SU-DHL-6 (cell line): ENCODE results near the gene TMEM167A.

Experiments used
- H2AFZ ChIP-seq: fragments of 200-600 bp; sonication (generic); 2 replicates; pipeline ENCODE4 v1.6.1; 2014; ENCODE audit warnings: low read depth, mild to moderate bottlenecking, moderate library complexity, mixed read lengths, antibody characterized with exemption, low read length; ENCODE audit not compliant: severe bottlenecking
- H3F3A ChIP-seq: fragments of 200-600 bp; shearing (Covaris generic); 2 replicates; pipeline ENCODE4 v1.6.0; 2016; ENCODE audit warnings: antibody characterized with exemption, mild to moderate bottlenecking; ENCODE audit not compliant: insufficient read depth
- H3K27ac ChIP-seq: fragments of 200-600 bp; sonication (generic); 2 replicates; pipeline ENCODE4 v1.5.1; 2016; ENCODE audit warnings: low read depth, mild to moderate bottlenecking, low read length, moderate library complexity, mixed read lengths
- H3K27me3 ChIP-seq: fragments of 200-600 bp; sonication (generic), shearing (Covaris generic); 2 replicates; pipeline ENCODE4 v1.6.0; 2014; ENCODE audit warnings: mild to moderate bottlenecking, low read length
- H3K36me3 ChIP-seq: fragments of 200-600 bp; sonication (generic); 2 replicates; pipeline ENCODE4 v1.6.1; 2014; ENCODE audit warnings: mild to moderate bottlenecking, low read length, mixed read lengths
- H3K4me2 ChIP-seq: fragments of 300-600, 200-600 bp; shearing (Covaris generic), sonication (generic); 2 replicates; pipeline ENCODE4 v1.6.0; 2014; ENCODE audit warnings: low read length, low read depth, mild to moderate bottlenecking; ENCODE audit not compliant: poor library complexity, severe bottlenecking
- H3K4me3 ChIP-seq: fragments of 200-600 bp; sonication (generic); 2 replicates; pipeline ENCODE4 v1.5.1; 2014; ENCODE audit warnings: antibody characterized with exemption, low read length, mild to moderate bottlenecking, mixed read lengths; ENCODE audit not compliant: insufficient read depth, poor library complexity, severe bottlenecking
- H3K79me2 ChIP-seq: fragments of 200-600 bp; sonication (generic); 2 replicates; pipeline ENCODE4 v1.6.1; 2014; ENCODE audit warnings: mild to moderate bottlenecking, low read length, moderate library complexity; ENCODE audit not compliant: insufficient read depth
- H3K9ac ChIP-seq: fragments of 200-600 bp; sonication (generic); 2 replicates; pipeline ENCODE4 v1.7.0; 2014; ENCODE audit warnings: mild to moderate bottlenecking, low read length
- H3K9me2 ChIP-seq: fragments of 200-600 bp; sonication (generic); replicated peaks from 2 replicates; pipeline ENCODE4 v1.6.1; 2014; ENCODE audit warnings: low read length; ENCODE audit not compliant: insufficient read depth
- H3K9me3 ChIP-seq: fragments of 200-600 bp; sonication (generic); 2 replicates; pipeline ENCODE4 v1.6.1; 2014; ENCODE audit warnings: low read length, mixed read lengths; ENCODE audit not compliant: insufficient read depth
- H4K20me1 ChIP-seq: fragments of 200-600 bp; sonication (generic); 2 replicates; pipeline ENCODE4 v1.6.1; 2014; ENCODE audit warnings: low read depth, mild to moderate bottlenecking, antibody characterized with exemption, low read length, moderate library complexity, mixed read lengths
- CTCF ChIP-seq: fragments of 200-600 bp; sonication (generic); IDR thresholded peaks from one replicate; pipeline ENCODE4 v1.5.1; 2017; ENCODE audit warnings: antibody characterized with exemption, mild to moderate bottlenecking, low read length, moderate library complexity; ENCODE audit not compliant: insufficient read depth, poor library complexity, severe bottlenecking
- EZH2phosphoT487 ChIP-seq: fragments of 200-600 bp; sonication (generic), shearing (Covaris generic); conservative IDR thresholded peaks from 2 replicates; pipeline ENCODE4 v1.6.1; 2018; ENCODE audit warnings: mild to moderate bottlenecking, antibody characterized with exemption, low read length, moderate library complexity, mixed read lengths

Gene TMEM167A

DNA sequence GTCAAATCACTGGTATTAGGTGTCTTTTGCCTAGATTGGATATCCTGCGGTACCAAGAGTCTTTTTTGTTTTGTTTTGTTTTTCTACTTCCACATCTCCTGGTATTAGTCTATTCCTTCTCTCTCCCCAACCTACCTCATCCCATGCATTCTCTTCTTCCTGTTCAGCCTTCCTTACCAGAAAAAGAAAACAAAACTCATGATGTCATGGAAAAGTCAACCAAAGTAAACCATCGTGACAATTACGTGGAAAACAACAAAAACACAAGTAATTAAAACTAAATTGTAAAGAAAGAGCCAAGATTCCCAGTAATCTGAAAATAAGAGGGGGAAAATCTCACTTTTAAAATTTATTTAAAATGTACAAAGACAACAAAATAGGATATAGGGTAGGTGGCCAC lies 38.3 kb downstream of the TMEM167A start:
- H4K20me1 ChIP-seq = no peaks in the 10 kb centered on the region
- H3F3A ChIP-seq = no peaks in the 10 kb centered on the region
- no peaks in the 10 kb centered on the region for H3K36me3 ChIP-seq
- H3K4me3 ChIP-seq = no peak overlapping the region
- H3K9me3 ChIP-seq = no peaks in the 10 kb centered on the region
- TF ChIP-seq CTCF (no peak), EZH2phosphoT487 (no peak)
- H3K27ac ChIP-seq = no peak overlapping the region
- H3K27me3 ChIP-seq = no peaks in the 10 kb centered on the region
- H3K9me2 ChIP-seq = no peaks in the 10 kb centered on the region
- no peaks in the 10 kb centered on the region for H3K79me2 ChIP-seq
- no peak overlapping the region for H2AFZ ChIP-seq
- no peak overlapping the region for H3K4me2 ChIP-seq
- H3K9ac ChIP-seq = no peak overlapping the region

DNA sequence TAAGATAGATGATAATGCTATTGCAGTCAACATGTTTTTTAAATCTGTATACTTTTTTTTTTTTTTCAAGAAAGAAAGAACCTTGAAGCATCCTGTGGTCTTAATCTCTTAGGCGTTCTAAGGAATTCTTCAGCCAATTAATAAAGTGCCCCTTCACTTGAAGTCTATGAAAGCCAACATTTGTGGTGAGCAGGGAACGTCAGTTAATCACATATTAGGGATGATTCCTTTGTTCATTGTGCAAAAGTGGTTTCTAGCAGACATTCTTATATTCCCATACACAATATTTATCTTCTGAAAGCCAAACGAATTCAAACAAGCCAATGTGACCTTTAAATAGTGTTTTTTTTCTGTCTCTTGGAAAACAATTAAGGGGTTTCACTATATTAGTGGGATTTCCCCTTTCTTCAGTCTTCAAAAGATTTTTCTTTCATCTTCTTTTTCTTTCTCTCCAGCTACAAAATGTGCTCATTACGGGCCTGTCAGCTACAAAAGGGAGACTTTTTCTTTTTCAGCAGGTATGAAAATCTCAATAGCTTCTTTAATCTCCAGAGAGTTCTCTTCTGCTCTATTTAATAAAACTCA lies 40.1 kb downstream of the TMEM167A start:
- no peaks in the 10 kb centered on the region for H3F3A ChIP-seq

DNA sequence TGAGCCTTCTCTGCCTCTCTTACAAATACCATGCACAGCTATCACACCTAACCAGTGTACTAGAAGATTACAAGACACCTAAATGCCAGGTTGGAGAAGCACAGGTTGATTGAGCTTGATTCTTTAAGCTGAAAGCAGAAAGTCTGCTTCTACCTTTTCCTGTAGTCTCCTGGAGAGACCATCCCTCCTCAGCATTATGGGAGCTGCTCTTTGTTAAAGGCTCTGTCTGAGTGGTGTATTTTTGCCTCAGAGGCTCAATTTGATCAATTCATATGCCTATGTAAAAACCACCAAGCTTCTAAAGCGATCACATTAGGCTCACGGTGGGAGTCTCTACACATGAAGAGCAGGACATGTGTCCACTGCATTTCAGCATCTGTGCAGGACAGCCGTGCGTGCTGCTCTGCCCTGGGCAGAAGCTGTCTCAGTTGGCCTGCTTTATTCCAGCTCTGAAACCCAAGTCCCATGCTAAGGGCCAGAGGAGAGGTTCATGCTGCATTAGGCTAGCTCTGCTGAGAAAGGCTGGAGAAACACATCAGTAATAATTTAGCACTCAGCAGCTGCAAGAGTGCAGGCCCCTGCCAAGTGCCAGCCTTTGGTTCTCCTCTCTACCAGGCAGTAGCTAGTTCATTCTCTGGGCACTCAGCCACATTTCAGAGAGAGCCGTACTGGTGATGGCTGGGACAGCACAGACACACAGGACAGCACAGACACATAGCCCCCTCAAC lies 41.7 kb downstream of the TMEM167A start:
- Histone ChIP-seq H3K9me2 (no peaks in the 10 kb centered on the region), H3F3A (no peaks in the 10 kb centered on the region), H3K9ac (no peak overlapping the region), H3K9me3 (no peaks in the 10 kb centered on the region), H4K20me1 (no peaks in the 10 kb centered on the region), H3K27ac (no peak overlapping the region), H3K4me3 (no peak overlapping the region), H3K36me3 (no peaks in the 10 kb centered on the region), H3K4me2 (no peak overlapping the region), H3K27me3 (no peaks in the 10 kb centered on the region), H3K79me2 (no peaks in the 10 kb centered on the region), H2AFZ (no peak overlapping the region)
- TF ChIP-seq CTCF (no peak), EZH2phosphoT487 (no peak)

More for the DNA sequence above, 40.1 kb downstream of the TMEM167A start:
- Histone ChIP-seq H3K9ac (no peak overlapping the region), H2AFZ (no peak overlapping the region), H3K27ac (no peak overlapping the region), H3K4me2 (no peak overlapping the region), H3K9me2 (no peaks in the 10 kb centered on the region), H4K20me1 (no peaks in the 10 kb centered on the region), H3K9me3 (no peaks in the 10 kb centered on the region), H3K36me3 (no peaks in the 10 kb centered on the region), H3K4me3 (no peak overlapping the region), H3K27me3 (no peaks in the 10 kb centered on the region), H3K79me2 (no peaks in the 10 kb centered on the region)
- TF ChIP-seq CTCF (no peak), EZH2phosphoT487 (no peak)
